HCT116 (cell line): ENCODE data around the gene QKI. TPM values are rescaled to one million over a fixed set of nuclear protein-coding genes. Genes with fewer than 3 reads are reported as not detected.

ENCODE experiments used
- ATAC-seq: fragments of 200-7000 bp; cut with Tn5 transposase; 2 replicates; pipeline ENCODE4 v1.9.1; 2020; ENCODE audit warnings: mild to moderate bottlenecking, moderate library complexity
- BruUV-seq: library from RNA; stranded (reverse); fragments of 400-500 nt; replicated peaks from 2 replicates; lab custom pipeline; 2021; lab: Mats Ljungman, UMichigan
- CTCF ChIA-PET: fragments of 300-600 bp; sonication (Branson Sonifier 250); formaldehyde crosslinking; loops from one replicate; lab custom pipeline; 2021; ENCODE audit warnings: antibody characterized with exemption; lab: Charles Lee
- POLR2A ChIA-PET: fragments of 300-600, 350-600 bp; sonication (Branson Sonifier 250); formaldehyde crosslinking; loops from one replicate; lab custom pipeline; 2021; ENCODE audit warnings: antibody characterized with exemption; lab: Charles Lee
- RAD21 ChIA-PET, 2 experiments: fragments of 300-600 bp; sonication (Branson Sonifier 250); formaldehyde crosslinking; loops; one replicate each; lab custom pipeline; 2023; ENCODE audit warnings: low total read pairs in 2 of 2; ENCODE audit not compliant: uncharacterized antibody in 2 of 2, unreplicated experiment in 2 of 2, low non-redundant PET in 1 of 2; lab: Charles Lee
- DNase-seq: peaks from one replicate; pipeline ENCODE4 v3.0.0-alpha.2; 2010; ENCODE audit warnings: low read depth, low spot score
- H2AFZ ChIP-seq: fragments of 200-600 bp; shearing (Covaris generic), sonication (generic); 2 replicates; pipeline ENCODE4 v1.6.1; 2017; ENCODE audit warnings: low read depth, mixed run types, mixed read lengths, antibody characterized with exemption, low read length; ENCODE audit not compliant: poor library complexity, severe bottlenecking
- H3K27ac ChIP-seq: 2 replicates; pipeline ENCODE4 v1.5.1; 2012; ENCODE audit warnings: low read depth, low read length
- H3K27me3 ChIP-seq: fragments of 200-600 bp; sonication (generic); 2 replicates; pipeline ENCODE4 v1.6.1; 2016; ENCODE audit warnings: mixed run types, low read length, mixed read lengths; ENCODE audit not compliant: insufficient read depth
- H3K36me3 ChIP-seq, 2 experiments: fragments of 200-500 bp in 1 of 2; fragments of 200-600 bp in 1 of 2; sonication (Bioruptor generic) in 1 of 2; sonication (generic) in 1 of 2; 2 replicates each; pipeline versions ENCODE4 v1.5.1 to v1.6.1; 2014 to 2016; ENCODE audit warnings: low read length in 2 of 2, inconsistent platforms in 1 of 2, mixed read lengths in 1 of 2, mixed run types in 1 of 2; ENCODE audit not compliant: insufficient read depth in 2 of 2, control insufficient read depth in 1 of 2
- H3K4me1 ChIP-seq, 2 experiments: fragments of 200-600 bp in 1 of 2; sonication (generic) in 1 of 2; 2 replicates each; pipeline versions ENCODE4 v1.5.1 to v1.6.1; 2012 to 2017; ENCODE audit warnings: low read length in 2 of 2, inconsistent platforms in 1 of 2, mild to moderate bottlenecking in 1 of 2, mixed read lengths in 1 of 2, mixed run types in 1 of 2, moderate library complexity in 1 of 2; ENCODE audit not compliant: insufficient read depth in 2 of 2, control insufficient read depth in 1 of 2
- H3K4me2 ChIP-seq: fragments of 200-600 bp; sonication (generic); 2 replicates; pipeline ENCODE4 v1.6.1; 2017; ENCODE audit warnings: mixed run types, low read length, mixed read lengths
- H3K4me3 ChIP-seq, 2 experiments: fragments of 200-600 bp in 1 of 2; sonication (generic) in 1 of 2; replicated peaks in 1 of 2; 2 replicates each; pipeline ENCODE4 v1.5.1; 2011 to 2016; ENCODE audit warnings: low read length in 2 of 2, control low read depth in 1 of 2, low read depth in 1 of 2, mild to moderate bottlenecking in 1 of 2, mixed read lengths in 1 of 2, mixed run types in 1 of 2
- H3K79me2 ChIP-seq: fragments of 200-600 bp; sonication (generic); 2 replicates; pipeline ENCODE4 v1.6.1; 2017; ENCODE audit warnings: mild to moderate bottlenecking, mixed run types, low read length, moderate library complexity, mixed read lengths; ENCODE audit not compliant: insufficient read depth
- H3K9ac ChIP-seq: fragments of 200-600 bp; sonication (generic); 2 replicates; pipeline ENCODE4 v1.6.1; 2016; ENCODE audit warnings: low read length, mixed read lengths
- H3K9me2 ChIP-seq: fragments of 200-600 bp; sonication (generic), shearing (Covaris generic); 2 replicates; pipeline ENCODE4 v1.6.1; 2017; ENCODE audit warnings: mixed run types, mild to moderate bottlenecking, moderate library complexity; ENCODE audit not compliant: insufficient read depth
- H3K9me3 ChIP-seq, 2 experiments: fragments of 200-500 bp in 1 of 2; fragments of 200-600 bp in 1 of 2; sonication (Bioruptor generic) in 1 of 2; sonication (generic) in 1 of 2; 2 replicates each; pipeline ENCODE4 v1.6.1; 2014 to 2017; ENCODE audit warnings: low read length in 2 of 2, mixed read lengths in 2 of 2, inconsistent platforms in 1 of 2, low read depth in 1 of 2, mild to moderate bottlenecking in 1 of 2, mixed run types in 1 of 2, moderate library complexity in 1 of 2; ENCODE audit not compliant: control insufficient read depth in 1 of 2, insufficient read depth in 1 of 2
- H4K20me1 ChIP-seq: fragments of 200-600 bp; sonication (generic), shearing (Covaris generic); 2 replicates; pipeline ENCODE4 v1.6.1; 2017; ENCODE audit warnings: mixed run types, mild to moderate bottlenecking, moderate library complexity; ENCODE audit not compliant: insufficient read depth
- CBX3 ChIP-seq: IDR thresholded peaks from 2 replicates; pipeline ENCODE4 v1.6.1; 2012; ENCODE audit warnings: low read depth
- CEBPB ChIP-seq: IDR thresholded peaks from 2 replicates; pipeline ENCODE4 v1.6.1; 2012; ENCODE audit warnings: low read depth
- EZH2 ChIP-seq: fragments of 200-600 bp; sonication (generic); IDR thresholded peaks from 2 replicates; pipeline ENCODE4 v1.6.1; 2017; ENCODE audit warnings: antibody characterized with exemption, mixed run types
- POLR2AphosphoS5 ChIP-seq: IDR thresholded peaks from 2 replicates; pipeline ENCODE4 v1.6.1; 2011; ENCODE audit warnings: mild to moderate bottlenecking, low read depth, low read length, moderate library complexity
- RAD21 ChIP-seq: IDR thresholded peaks from 2 replicates; pipeline ENCODE4 v1.6.1; 2012; ENCODE audit warnings: low read depth, mild to moderate bottlenecking
- SIN3A ChIP-seq: IDR thresholded peaks from 2 replicates; pipeline ENCODE4 v1.6.1; 2012; ENCODE audit warnings: low read depth
- YY1 ChIP-seq: IDR thresholded peaks from 2 replicates; pipeline ENCODE4 v1.6.1; 2011; ENCODE audit warnings: low read length, low read depth, moderate library complexity, mild to moderate bottlenecking; ENCODE audit not compliant: insufficient replicate concordance; ENCODE audit errors: extremely low read depth
- ZNF274 ChIP-seq: fragments of 200-500 bp; sonication (Bioruptor generic); IDR thresholded peaks from 2 replicates; pipeline ENCODE4 v1.6.1; 2014; ENCODE audit warnings: mild to moderate bottlenecking, low read depth, low read length, inconsistent platforms
- intact Hi-C: fragments of 100-400 bp; cut with micrococcal nuclease; formaldehyde crosslinking; loops from 2 replicates; pipeline ENCODE4 v1.10.0; 2022
- total RNA-seq: library from RNA; stranded (reverse); gene quantifications from one replicate; pipeline ENCODE4 v1.2.1, GENCODE V29; 2021; ENCODE audit not compliant: unreplicated experiment

The QKI gene
- total RNA-seq, 1 experiment from 2014 or later: 35.3 TPM

DNA sequence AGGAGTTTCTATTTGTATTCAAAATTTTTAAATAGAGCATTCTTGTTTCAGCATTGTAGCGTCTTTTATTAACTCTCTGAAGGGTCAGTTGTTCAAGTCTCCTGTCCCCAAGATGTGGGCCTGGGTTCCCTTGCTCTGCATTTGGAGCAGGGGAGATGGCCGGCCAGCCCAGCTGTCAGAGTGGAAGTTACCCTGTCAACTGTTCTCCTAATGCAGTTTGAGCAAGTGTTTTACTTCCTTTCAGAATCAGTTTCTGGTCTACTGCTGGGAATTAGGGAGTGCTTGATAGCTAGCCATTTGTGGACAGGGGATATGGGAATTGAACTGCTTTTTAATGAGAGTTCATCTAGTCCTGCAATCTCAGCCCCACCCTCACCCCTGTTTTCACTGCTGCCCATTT, 116.6 kb downstream of the QKI start (continued):
- TF ChIP-seq EZH2: no peak
- no peak for TF ChIP-seq CBX3
- TF ChIP-seq ZNF274: no peak
- TF ChIP-seq RAD21: no peak
- TF ChIP-seq, all 23 proteins: peak for 0

DNA sequence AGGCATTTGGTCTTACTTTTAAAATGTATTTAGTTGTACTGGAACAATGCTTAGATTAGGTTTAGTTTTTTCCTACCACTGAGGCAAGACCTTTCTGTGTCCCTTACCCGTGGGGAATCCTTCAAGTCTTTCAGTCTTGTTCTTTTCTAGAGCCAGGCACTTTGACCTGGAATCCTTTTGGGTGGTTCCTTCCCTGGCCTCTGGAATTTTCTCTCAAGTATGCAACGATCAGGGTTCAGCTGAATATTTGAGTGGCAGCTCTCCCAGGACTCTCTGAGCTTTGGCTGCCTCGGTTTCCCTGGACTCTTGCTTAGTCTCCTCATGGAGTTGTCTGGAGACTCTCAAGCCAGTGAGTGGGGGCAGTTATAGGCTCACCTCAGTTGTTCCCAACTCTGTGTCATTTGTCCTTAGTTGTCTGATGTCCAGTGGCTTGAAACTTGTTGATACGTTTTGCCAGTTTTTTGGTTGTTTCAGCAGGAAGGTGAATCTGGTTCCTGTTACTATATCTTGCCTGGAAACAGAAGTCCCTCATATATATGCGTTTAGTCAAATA, 118.1 kb downstream of the QKI start:
- no peak overlapping the region for H3K4me2 ChIP-seq
- BruUV-seq: no TSS peak
- H3K79me2 ChIP-seq: peaks cover 31% of the 10 kb centered on the region
- no peaks in the 10 kb centered on the region for H3K27me3 ChIP-seq
- no peak for DNase-seq
- no peak overlapping the region for H3K27ac ChIP-seq
- no peak for TF ChIP-seq POLR2AphosphoS5
- no peak for TF ChIP-seq ZNF274
- no peak for TF ChIP-seq CEBPB
- TF ChIP-seq SIN3A: no peak
- ChIA-PET POLR2A (no interaction called here), CTCF (no interaction called here), RAD21 (no interaction called here)
- no peaks in the 10 kb centered on the region for H3K9me3 ChIP-seq
- H4K20me1 ChIP-seq: 0 out of 2 replicates have a peak, but pooled peaks cover under 1% of the 10 kb centered on the region
- intact Hi-C loops: no loop called here
- no peak overlapping the region for H2AFZ ChIP-seq
- no peak for ATAC-seq
- peaks cover 4 to 39% of the 10 kb centered on the region in 2 experiments; a peak in 3 of 4 replicates for H3K4me1 ChIP-seq
- no peaks in the 10 kb centered on the region for H3K36me3 ChIP-seq
- no peaks in the 10 kb centered on the region for H3K9me2 ChIP-seq
- no peak overlapping the region for H3K9ac ChIP-seq
- no peak overlapping the region for H3K4me3 ChIP-seq

DNA sequence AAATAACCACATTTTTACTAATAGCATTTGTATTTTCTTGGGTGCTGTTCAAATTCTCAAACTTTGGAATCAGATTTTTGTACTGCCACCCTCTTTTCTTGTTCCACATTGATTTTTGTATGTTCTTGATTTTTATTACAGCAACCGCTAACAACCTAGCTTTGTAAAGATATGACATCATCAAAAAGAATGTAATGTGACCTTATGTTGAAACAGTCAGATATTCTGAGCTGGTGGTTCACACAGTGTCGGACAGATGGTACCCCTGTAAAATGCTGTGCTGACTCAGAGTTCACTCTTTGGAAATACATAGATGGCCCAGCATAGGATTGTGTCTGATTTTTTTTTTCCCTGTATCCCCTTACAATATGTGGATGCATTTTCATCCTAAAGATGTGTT, 118.9 kb downstream of the QKI start:
- no peaks in the 10 kb centered on the region for H3K9me3 ChIP-seq
- H2AFZ ChIP-seq: no peak overlapping the region
- peak; percentile 67 for ATAC-seq
- no peaks in the 10 kb centered on the region for H3K27me3 ChIP-seq
- RAD21 ChIA-PET: no interaction called here
- POLR2A ChIA-PET: interaction anchor here (0.6 kb wide), 1 partner anchor 23 kb away, joined by 3 read pairs; no protein-coding TSS in a partner anchor
- H3K36me3 ChIP-seq: no peaks in the 10 kb centered on the region
- peaks cover 4 to 36% of the 10 kb centered on the region in 2 experiments; a peak in 3 of 4 replicates for H3K4me1 ChIP-seq
- H3K4me2 ChIP-seq: peak overlapping the region; percentile 16; the same call in 1 of the 2 replicates
- intact Hi-C loops: no loop called here
- no peak overlapping the region for H3K27ac ChIP-seq
- BruUV-seq: no TSS peak
- TF ChIP-seq YY1: no peak
- no peak for TF ChIP-seq EZH2
- no peaks in the 10 kb centered on the region for H4K20me1 ChIP-seq
- no peak overlapping the region for H3K9ac ChIP-seq
- DNase-seq: no peak
- CTCF ChIA-PET: no interaction called here
- no peaks in the 10 kb centered on the region for H3K9me2 ChIP-seq
- H3K4me3 ChIP-seq: no peak overlapping the region
- H3K79me2 ChIP-seq: peaks cover 25% of the 10 kb centered on the region
